ENCODE measurements around the gene SCAP. TPM values are rescaled to one million over a fixed set of nuclear protein-coding genes. Genes with fewer than 3 reads are reported as not detected.

Gene SCAP
- total and polyA plus RNA-seq, 2 donors (not counting 1 experiment from before 2014, with no cell fraction given) = 55.8 to 113 TPM

- intact Hi-C loops (cut with micrococcal nuclease) = no loop called here
- no peak overlapping the region for H2AFZ ChIP-seq (ENCODE audit: insufficient read depth, low read depth, low read length, poor library complexity, severe bottlenecking)
- Mint-ChIP-seq H3K27ac (no peak overlapping the region), H3K4me1 (peaks cover 18% of the 10 kb centered on the region), H3K27me3 (no peaks in the 10 kb centered on the region), H3K9me3 (ENCODE audit: insufficient read depth) (no peaks in the 10 kb centered on the region), H3K4me3 (no peak overlapping the region)
- H3K27me3 ChIP-seq (replicated peaks in 1 of 4; ENCODE audit: control extremely low read depth in 1 of 4, control insufficient read depth in 3 of 4, insufficient read depth in 4 of 4, low read length in 3 of 4) = no peaks in the 10 kb centered on the region
- CTCF ChIA-PET = interaction anchor here (1.7 kb wide), 1 partner anchor 8 kb away, joined by 4 read pairs; no protein-coding TSS in a partner anchor
- 93% methylated on average over 5 of the region's 5 CpGs for WGBS (ENCODE audit: insufficient coverage)
- H4K20me1 ChIP-seq (ENCODE audit: control insufficient read depth, insufficient read depth, low read length, poor library complexity, severe bottlenecking) = no peaks in the 10 kb centered on the region
- peaks cover 7 to 13% of the 10 kb centered on the region in 2 donors for H3K4me1 ChIP-seq (ENCODE audit: control insufficient read depth in 2 of 2, insufficient read depth in 2 of 2, low read length in 2 of 2)
- H3K4me2 ChIP-seq (replicated peaks; ENCODE audit: low read depth, low read length, poor library complexity, severe bottlenecking) = no peak overlapping the region
- no peaks in the 10 kb centered on the region for H3K9me3 ChIP-seq (ENCODE audit: control extremely low read depth in 1 of 3, control insufficient read depth in 2 of 3, insufficient read depth in 1 of 3, low read length in 2 of 3)
- H3K27ac ChIP-seq (ENCODE audit: low read length in 2 of 2) = no peak overlapping the region
- POLR2A ChIA-PET = no interaction called here
- H3K4me3 ChIP-seq (ENCODE audit: control extremely low read depth in 1 of 5, extremely low read depth in 1 of 5, insufficient read depth in 1 of 5, low read depth in 2 of 5, low read length in 4 of 5) = no peak overlapping the region
- DNase-seq (no peak), ATAC-seq (ENCODE audit: low read depth) (no peak)
- TF ChIP-seq EZH2 (IDR thresholded peaks at IDR 0.05; ENCODE audit: borderline replicate concordance, insufficient read depth, low read depth, low read length, poor library complexity, severe bottlenecking) = no peak
- TF ChIP-seq CTCF (IDR thresholded peaks at IDR 0.05) = no peak
- no peaks in the 10 kb centered on the region for H3K79me2 ChIP-seq (ENCODE audit: control insufficient read depth, insufficient read depth, low read length)
- peaks cover 0 to 77% of the 10 kb centered on the region in 2 experiments for H3K36me3 ChIP-seq (replicated peaks in 1 of 2; ENCODE audit: control extremely low read depth in 1 of 2, control insufficient read depth in 1 of 2, extremely low read depth in 1 of 2, insufficient read depth in 2 of 2, low read length in 1 of 2)
- no peak overlapping the region for H3K9ac ChIP-seq (ENCODE audit: low read length)
Observed at GRCh38 chr3:47412453-47412756, 63.3 kb downstream of the SCAP start.

- Histone ChIP-seq H4K20me1 (ENCODE audit: control insufficient read depth, insufficient read depth, low read length, poor library complexity, severe bottlenecking) (no peaks in the 10 kb centered on the region), H3K4me3 (ENCODE audit: control extremely low read depth in 1 of 5, extremely low read depth in 1 of 5, insufficient read depth in 1 of 5, low read depth in 2 of 5, low read length in 4 of 5) (no peak overlapping the region), H3K9ac (ENCODE audit: low read length) (no peak overlapping the region), H3K9me3 (ENCODE audit: control extremely low read depth in 1 of 3, control insufficient read depth in 2 of 3, insufficient read depth in 1 of 3, low read length in 2 of 3) (no peaks in the 10 kb centered on the region), H2AFZ (ENCODE audit: insufficient read depth, low read depth, low read length, poor library complexity, severe bottlenecking) (no peak overlapping the region), H3K27me3 (replicated peaks in 1 of 4; ENCODE audit: control extremely low read depth in 1 of 4, control insufficient read depth in 3 of 4, insufficient read depth in 4 of 4, low read length in 3 of 4) (no peaks in the 10 kb centered on the region), H3K27ac (ENCODE audit: low read length in 2 of 2) (no peak overlapping the region), H3K79me2 (ENCODE audit: control insufficient read depth, insufficient read depth, low read length) (no peaks in the 10 kb centered on the region), H3K4me1 (ENCODE audit: control insufficient read depth in 2 of 2, insufficient read depth in 2 of 2, low read length in 2 of 2) (peaks cover 7 to 13% of the 10 kb centered on the region in 2 donors), H3K36me3 (replicated peaks in 1 of 2; ENCODE audit: control extremely low read depth in 1 of 2, control insufficient read depth in 1 of 2, extremely low read depth in 1 of 2, insufficient read depth in 2 of 2, low read length in 1 of 2) (peaks cover 0 to 77% of the 10 kb centered on the region in 2 experiments), H3K4me2 (replicated peaks; ENCODE audit: low read depth, low read length, poor library complexity, severe bottlenecking) (no peak overlapping the region)
- 97% methylated on average over 24 of the region's 24 CpGs for WGBS (ENCODE audit: insufficient coverage)
- no peak overlapping the region for H3K4me3 Mint-ChIP-seq
- TF ChIP-seq EZH2 (IDR thresholded peaks at IDR 0.05; ENCODE audit: borderline replicate concordance, insufficient read depth, low read depth, low read length, poor library complexity, severe bottlenecking) (no peak), CTCF (IDR thresholded peaks at IDR 0.05) (no peak)
- POLR2A ChIA-PET = no interaction called here
- H3K27me3 Mint-ChIP-seq = no peaks in the 10 kb centered on the region
- CTCF ChIA-PET = interaction anchor here (1.7 kb wide), 1 partner anchor 9 kb away, joined by 4 read pairs; no protein-coding TSS in a partner anchor
- DNase-seq (no peak), ATAC-seq (ENCODE audit: low read depth) (no peak)
- intact Hi-C loops (cut with micrococcal nuclease) = no loop called here
- peaks cover 18% of the 10 kb centered on the region for H3K4me1 Mint-ChIP-seq
- peak overlapping the region; percentile 63 for H3K27ac Mint-ChIP-seq
- no peaks in the 10 kb centered on the region for H3K9me3 Mint-ChIP-seq (ENCODE audit: insufficient read depth)
Observed at GRCh38 chr3:47411696-47412452, 63.9 kb downstream of the SCAP start.

Data from B cell (primary cell).